HEK293 (cell line): ENCODE results near the gene COMMD7.

Experiments used
- EGR2 ChIP-seq: fragments of 450-650 bp; formaldehyde crosslinking; IDR thresholded peaks from 2 replicates; pipeline ENCODE4 v1.5.1; 2016; ENCODE audit warnings: low read depth, missing biosample characterization, missing genetic modification characterization
- PRDM1 ChIP-seq: fragments of 450-650 bp; formaldehyde crosslinking; IDR thresholded peaks from 2 replicates; pipeline ENCODE4; 2016; ENCODE audit warnings: missing biosample characterization, missing genetic modification characterization
- RBAK ChIP-seq: fragments of 450-650 bp; formaldehyde crosslinking; IDR thresholded peaks from 2 replicates; pipeline ENCODE4 v1.5.1; 2016; ENCODE audit warnings: missing biosample characterization, missing genetic modification characterization
- REPIN1 ChIP-seq: fragments of 450-650 bp; formaldehyde crosslinking; IDR thresholded peaks from 2 replicates; pipeline ENCODE4 v1.5.1; 2017; ENCODE audit warnings: missing biosample characterization, missing genetic modification characterization, low read depth
- SP7 ChIP-seq: fragments of 450-650 bp; formaldehyde crosslinking; IDR thresholded peaks from 2 replicates; pipeline ENCODE4 v1.5.1; 2016; ENCODE audit warnings: missing biosample characterization, missing genetic modification characterization
- WT1 ChIP-seq: fragments of 450-650 bp; formaldehyde crosslinking; IDR thresholded peaks from 2 replicates; pipeline ENCODE4 v1.5.1; 2016; ENCODE audit warnings: missing biosample characterization, missing genetic modification characterization
- YY2 ChIP-seq: fragments of 450-650 bp; formaldehyde crosslinking; IDR thresholded peaks from 2 replicates; pipeline ENCODE4 v1.5.1; 2016; ENCODE audit warnings: missing biosample characterization, missing genetic modification characterization
- ZBTB17 ChIP-seq: fragments of 450-650 bp; formaldehyde crosslinking; IDR thresholded peaks from 2 replicates; pipeline ENCODE4 v1.5.1; 2016; ENCODE audit warnings: missing biosample characterization, missing genetic modification characterization
- ZBTB8A ChIP-seq: fragments of 450-650 bp; formaldehyde crosslinking; IDR thresholded peaks from 2 replicates; pipeline ENCODE4 v1.5.1; 2016; ENCODE audit warnings: missing biosample characterization, missing genetic modification characterization
- ZEB2 ChIP-seq: fragments of 450-650 bp; formaldehyde crosslinking; IDR thresholded peaks from 2 replicates; pipeline ENCODE4 v1.5.1; 2016; ENCODE audit warnings: missing biosample characterization, missing genetic modification characterization
- ZFP37 ChIP-seq: fragments of 450-650 bp; formaldehyde crosslinking; IDR thresholded peaks from 2 replicates; pipeline ENCODE4 v1.5.1; 2016; ENCODE audit warnings: missing biosample characterization, missing genetic modification characterization
- ZNF114 ChIP-seq: fragments of 450-650 bp; formaldehyde crosslinking; IDR thresholded peaks from 2 replicates; pipeline ENCODE4 v1.5.0; 2017; ENCODE audit warnings: missing biosample characterization, missing genetic modification characterization
- ZNF157 ChIP-seq: fragments of 450-650 bp; formaldehyde crosslinking; IDR thresholded peaks from 2 replicates; pipeline ENCODE4 v1.5.1; 2016; ENCODE audit warnings: missing biosample characterization, missing genetic modification characterization
- ZNF16 ChIP-seq: fragments of 450-650 bp; formaldehyde crosslinking; IDR thresholded peaks from 2 replicates; pipeline ENCODE4 v1.5.1; 2016; ENCODE audit warnings: low read depth, missing biosample characterization, missing genetic modification characterization
- ZNF24 ChIP-seq: fragments of 450-650 bp; formaldehyde crosslinking; IDR thresholded peaks from 2 replicates; pipeline ENCODE4 v1.5.1; 2016; ENCODE audit warnings: missing biosample characterization, missing genetic modification characterization
- ZNF280C ChIP-seq: fragments of 450-650 bp; formaldehyde crosslinking; IDR thresholded peaks from 2 replicates; pipeline ENCODE4 v1.5.1; 2016; ENCODE audit warnings: missing biosample characterization, missing genetic modification characterization
- ZNF324 ChIP-seq: fragments of 450-650 bp; formaldehyde crosslinking; IDR thresholded peaks from 2 replicates; pipeline ENCODE4 v1.5.1; 2016; ENCODE audit warnings: missing biosample characterization, missing genetic modification characterization
- ZNF354C ChIP-seq: fragments of 450-650 bp; formaldehyde crosslinking; IDR thresholded peaks from 2 replicates; pipeline ENCODE4 v1.5.1; 2016; ENCODE audit warnings: missing biosample characterization, missing genetic modification characterization, low read depth, borderline replicate concordance
- ZNF416 ChIP-seq: fragments of 450-650 bp; formaldehyde crosslinking; IDR thresholded peaks from 2 replicates; pipeline ENCODE4 v1.5.1; 2016; ENCODE audit warnings: missing biosample characterization, missing genetic modification characterization
- ZNF549 ChIP-seq: fragments of 450-650 bp; IDR thresholded peaks from 2 replicates; pipeline ENCODE4 v1.5.1; 2018; ENCODE audit warnings: missing biosample characterization, missing genetic modification characterization, mild to moderate bottlenecking, inconsistent platforms, moderate library complexity
- ZNF580 ChIP-seq: fragments of 450-650 bp; formaldehyde crosslinking; IDR thresholded peaks from 2 replicates; pipeline ENCODE4 v1.5.1; 2016; ENCODE audit warnings: missing biosample characterization, missing genetic modification characterization
- ZNF610 ChIP-seq: fragments of 450-650 bp; formaldehyde crosslinking; IDR thresholded peaks from 2 replicates; pipeline ENCODE4 v1.5.1; 2016; ENCODE audit warnings: missing biosample characterization, missing genetic modification characterization, borderline replicate concordance
- ZNF624 ChIP-seq: fragments of 450-650 bp; formaldehyde crosslinking; IDR thresholded peaks from 2 replicates; pipeline ENCODE4 v1.5.1; 2017; ENCODE audit warnings: missing biosample characterization, missing genetic modification characterization
- ZNF677 ChIP-seq: fragments of 450-650 bp; IDR thresholded peaks from 2 replicates; pipeline ENCODE4 v1.5.0; 2018; ENCODE audit warnings: missing biosample characterization, mild to moderate bottlenecking, missing genetic modification characterization, moderate library complexity
- ZNF701 ChIP-seq: fragments of 450-650 bp; formaldehyde crosslinking; IDR thresholded peaks from 2 replicates; pipeline ENCODE4 v1.5.1; 2016; ENCODE audit warnings: missing biosample characterization, missing genetic modification characterization
- ZNF776 ChIP-seq: fragments of 450-650 bp; formaldehyde crosslinking; IDR thresholded peaks from 2 replicates; pipeline ENCODE4 v1.5.0; 2017; ENCODE audit warnings: missing biosample characterization, missing genetic modification characterization, borderline replicate concordance
- ZNF792 ChIP-seq: fragments of 450-650 bp; formaldehyde crosslinking; IDR thresholded peaks from 2 replicates; pipeline ENCODE4 v1.5.1; 2016; ENCODE audit warnings: missing biosample characterization, missing genetic modification characterization
- TF ChIP-seq, protein P1 (sequence below): fragments of 450-650 bp; formaldehyde crosslinking; IDR thresholded peaks from 2 replicates; pipeline ENCODE4 v1.5.1; 2016; ENCODE audit warnings: missing biosample characterization, missing genetic modification characterization, borderline replicate concordance
- TF ChIP-seq, protein P2 (sequence below): fragments of 450-650 bp; formaldehyde crosslinking; IDR thresholded peaks from 2 replicates; pipeline ENCODE4 v1.5.1; 2016; ENCODE audit warnings: missing biosample characterization, missing genetic modification characterization
- TF ChIP-seq, protein P3 (sequence below): fragments of 450-650 bp; formaldehyde crosslinking; IDR thresholded peaks from 2 replicates; pipeline ENCODE4 v1.5.1; 2016; ENCODE audit warnings: missing biosample characterization, missing genetic modification characterization

The COMMD7 gene

DNA sequence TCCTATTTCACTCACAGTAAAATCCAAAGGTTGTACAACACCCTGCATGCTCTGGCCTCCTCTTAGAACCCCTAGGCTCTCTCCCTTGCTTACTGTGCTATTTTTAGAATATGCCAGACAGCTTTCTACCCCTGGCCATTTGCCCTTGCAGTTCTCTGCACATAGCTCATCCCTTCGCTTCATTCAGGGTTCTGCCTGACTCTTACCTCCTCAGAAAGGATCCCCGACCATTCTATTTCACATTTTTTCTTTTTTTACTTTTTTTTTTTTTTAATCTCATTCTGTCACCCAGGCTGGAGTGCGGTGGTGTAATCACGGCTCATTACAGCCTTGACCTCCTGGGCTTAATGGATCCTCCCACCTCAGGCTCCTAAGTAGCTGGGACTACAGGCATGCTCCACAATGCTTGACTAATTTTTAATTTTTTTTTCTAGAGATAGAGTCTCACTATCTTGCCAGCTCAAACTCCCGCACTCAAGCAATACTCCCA, 33.6 kb downstream of the COMMD7 start (continued):
- TF ChIP-seq, protein P1, sequence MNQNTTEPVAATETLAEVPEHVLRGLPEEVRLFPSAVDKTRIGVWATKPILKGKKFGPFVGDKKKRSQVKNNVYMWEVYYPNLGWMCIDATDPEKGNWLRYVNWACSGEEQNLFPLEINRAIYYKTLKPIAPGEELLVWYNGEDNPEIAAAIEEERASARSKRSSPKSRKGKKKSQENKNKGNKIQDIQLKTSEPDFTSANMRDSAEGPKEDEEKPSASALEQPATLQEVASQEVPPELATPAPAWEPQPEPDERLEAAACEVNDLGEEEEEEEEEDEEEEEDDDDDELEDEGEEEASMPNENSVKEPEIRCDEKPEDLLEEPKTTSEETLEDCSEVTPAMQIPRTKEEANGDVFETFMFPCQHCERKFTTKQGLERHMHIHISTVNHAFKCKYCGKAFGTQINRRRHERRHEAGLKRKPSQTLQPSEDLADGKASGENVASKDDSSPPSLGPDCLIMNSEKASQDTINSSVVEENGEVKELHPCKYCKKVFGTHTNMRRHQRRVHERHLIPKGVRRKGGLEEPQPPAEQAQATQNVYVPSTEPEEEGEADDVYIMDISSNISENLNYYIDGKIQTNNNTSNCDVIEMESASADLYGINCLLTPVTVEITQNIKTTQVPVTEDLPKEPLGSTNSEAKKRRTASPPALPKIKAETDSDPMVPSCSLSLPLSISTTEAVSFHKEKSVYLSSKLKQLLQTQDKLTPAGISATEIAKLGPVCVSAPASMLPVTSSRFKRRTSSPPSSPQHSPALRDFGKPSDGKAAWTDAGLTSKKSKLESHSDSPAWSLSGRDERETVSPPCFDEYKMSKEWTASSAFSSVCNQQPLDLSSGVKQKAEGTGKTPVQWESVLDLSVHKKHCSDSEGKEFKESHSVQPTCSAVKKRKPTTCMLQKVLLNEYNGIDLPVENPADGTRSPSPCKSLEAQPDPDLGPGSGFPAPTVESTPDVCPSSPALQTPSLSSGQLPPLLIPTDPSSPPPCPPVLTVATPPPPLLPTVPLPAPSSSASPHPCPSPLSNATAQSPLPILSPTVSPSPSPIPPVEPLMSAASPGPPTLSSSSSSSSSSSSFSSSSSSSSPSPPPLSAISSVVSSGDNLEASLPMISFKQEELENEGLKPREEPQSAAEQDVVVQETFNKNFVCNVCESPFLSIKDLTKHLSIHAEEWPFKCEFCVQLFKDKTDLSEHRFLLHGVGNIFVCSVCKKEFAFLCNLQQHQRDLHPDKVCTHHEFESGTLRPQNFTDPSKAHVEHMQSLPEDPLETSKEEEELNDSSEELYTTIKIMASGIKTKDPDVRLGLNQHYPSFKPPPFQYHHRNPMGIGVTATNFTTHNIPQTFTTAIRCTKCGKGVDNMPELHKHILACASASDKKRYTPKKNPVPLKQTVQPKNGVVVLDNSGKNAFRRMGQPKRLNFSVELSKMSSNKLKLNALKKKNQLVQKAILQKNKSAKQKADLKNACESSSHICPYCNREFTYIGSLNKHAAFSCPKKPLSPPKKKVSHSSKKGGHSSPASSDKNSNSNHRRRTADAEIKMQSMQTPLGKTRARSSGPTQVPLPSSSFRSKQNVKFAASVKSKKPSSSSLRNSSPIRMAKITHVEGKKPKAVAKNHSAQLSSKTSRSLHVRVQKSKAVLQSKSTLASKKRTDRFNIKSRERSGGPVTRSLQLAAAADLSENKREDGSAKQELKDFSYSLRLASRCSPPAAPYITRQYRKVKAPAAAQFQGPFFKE, result no peak
- no peak for TF ChIP-seq RBAK (tag by site-specific recombination)
- TF ChIP-seq YY2 (tag by site-specific recombination), result no peak
- no peak for TF ChIP-seq ZNF580 (tag by site-specific recombination)
- TF ChIP-seq PRDM1 (tag by site-specific recombination), result peak; percentile 64; the same call in 1 of the 2 replicates
- TF ChIP-seq, protein P2, sequence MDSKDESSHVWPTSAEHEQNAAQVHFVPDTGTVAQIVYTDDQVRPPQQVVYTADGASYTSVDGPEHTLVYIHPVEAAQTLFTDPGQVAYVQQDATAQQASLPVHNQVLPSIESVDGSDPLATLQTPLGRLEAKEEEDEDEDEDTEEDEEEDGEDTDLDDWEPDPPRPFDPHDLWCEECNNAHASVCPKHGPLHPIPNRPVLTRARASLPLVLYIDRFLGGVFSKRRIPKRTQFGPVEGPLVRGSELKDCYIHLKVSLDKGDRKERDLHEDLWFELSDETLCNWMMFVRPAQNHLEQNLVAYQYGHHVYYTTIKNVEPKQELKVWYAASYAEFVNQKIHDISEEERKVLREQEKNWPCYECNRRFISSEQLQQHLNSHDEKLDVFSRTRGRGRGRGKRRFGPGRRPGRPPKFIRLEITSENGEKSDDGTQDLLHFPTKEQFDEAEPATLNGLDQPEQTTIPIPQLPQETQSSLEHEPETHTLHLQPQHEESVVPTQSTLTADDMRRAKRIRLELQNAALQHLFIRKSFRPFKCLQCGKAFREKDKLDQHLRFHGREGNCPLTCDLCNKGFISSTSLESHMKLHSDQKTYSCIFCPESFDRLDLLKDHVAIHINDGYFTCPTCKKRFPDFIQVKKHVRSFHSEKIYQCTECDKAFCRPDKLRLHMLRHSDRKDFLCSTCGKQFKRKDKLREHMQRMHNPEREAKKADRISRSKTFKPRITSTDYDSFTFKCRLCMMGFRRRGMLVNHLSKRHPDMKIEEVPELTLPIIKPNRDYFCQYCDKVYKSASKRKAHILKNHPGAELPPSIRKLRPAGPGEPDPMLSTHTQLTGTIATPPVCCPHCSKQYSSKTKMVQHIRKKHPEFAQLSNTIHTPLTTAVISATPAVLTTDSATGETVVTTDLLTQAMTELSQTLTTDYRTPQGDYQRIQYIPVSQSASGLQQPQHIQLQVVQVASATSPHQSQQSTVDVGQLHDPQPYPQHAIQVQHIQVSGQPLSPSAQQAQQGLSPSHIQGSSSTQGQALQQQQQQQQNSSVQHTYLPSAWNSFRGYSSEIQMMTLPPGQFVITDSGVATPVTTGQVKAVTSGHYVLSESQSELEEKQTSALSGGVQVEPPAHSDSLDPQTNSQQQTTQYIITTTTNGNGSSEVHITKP, result peak; percentile 79
- no peak for TF ChIP-seq ZNF416 (tag by site-specific recombination)
- no peak for TF ChIP-seq ZNF354C (tag by site-specific recombination)
- no peak for TF ChIP-seq ZBTB8A (tag by site-specific recombination)
- no peak for TF ChIP-seq ZNF610 (tag by site-specific recombination)
- TF ChIP-seq ZNF16 (tag by site-specific recombination), result no peak
- TF ChIP-seq, protein P3, sequence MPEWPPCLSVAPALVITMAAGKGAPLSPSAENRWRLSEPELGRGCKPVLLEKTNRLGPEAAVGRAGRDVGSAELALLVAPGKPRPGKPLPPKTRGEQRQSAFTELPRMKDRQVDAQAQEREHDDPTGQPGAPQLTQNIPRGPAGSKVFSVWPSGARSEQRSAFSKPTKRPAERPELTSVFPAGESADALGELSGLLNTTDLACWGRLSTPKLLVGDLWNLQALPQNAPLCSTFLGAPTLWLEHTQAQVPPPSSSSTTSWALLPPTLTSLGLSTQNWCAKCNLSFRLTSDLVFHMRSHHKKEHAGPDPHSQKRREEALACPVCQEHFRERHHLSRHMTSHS (tag by site-specific recombination), result no peak
- TF ChIP-seq ZBTB17 (tag by site-specific recombination), result peak; percentile 55
- no peak for TF ChIP-seq ZNF114 (tag by site-specific recombination)
- no peak for TF ChIP-seq ZFP37
- no peak for TF ChIP-seq ZNF324 (tag by site-specific recombination)
- TF ChIP-seq ZNF24 (tag by site-specific recombination), result no peak
- peak; percentile 60 for TF ChIP-seq EGR2 (tag by site-specific recombination)
- no peak for TF ChIP-seq ZNF280C (tag by site-specific recombination)
- TF ChIP-seq ZNF549, result no peak
- no peak for TF ChIP-seq ZNF776 (tag by site-specific recombination)
- TF ChIP-seq ZNF624 (tag by site-specific recombination), result no peak
- TF ChIP-seq ZNF157 (tag by site-specific recombination), result no peak
- TF ChIP-seq ZEB2 (tag by site-specific recombination), result no peak
- no peak for TF ChIP-seq REPIN1 (tag by site-specific recombination)
- TF ChIP-seq SP7 (tag by site-specific recombination), result peak; percentile 41; the same call in 1 of the 2 replicates
- TF ChIP-seq ZNF677 (tag by site-specific recombination), result no peak
- TF ChIP-seq ZNF701 (tag by site-specific recombination), result no peak
- peak; percentile 86 for TF ChIP-seq WT1 (tag by site-specific recombination)
- no peak for TF ChIP-seq ZNF792 (tag by site-specific recombination)
